Coronary artery (tissue), 2 donors: Measurements from ENCODE around the gene SMIM35.

Experiments used
- DNase-seq: peaks from one replicate; pipeline ENCODE4 v3.0.0-alpha.2; 2017; ENCODE audit warnings: low spot score
- H3K27ac ChIP-seq, 2 donors: fragments of 200-600 bp; sonication (generic); one replicate each; pipeline ENCODE4 v1.5.1; 2016 to 2019
- H3K4me3 ChIP-seq: fragments of 200-600 bp; sonication (generic); 2 replicates; pipeline ENCODE4 v1.5.1; 2016; ENCODE audit warnings: mild to moderate bottlenecking, moderate library complexity
- CTCF ChIP-seq: fragments of 200-600 bp; sonication (generic); IDR thresholded peaks from one replicate; pipeline ENCODE4 v1.5.1; 2019; ENCODE audit warnings: antibody characterized with exemption

SMIM35 gene

GRCh38 chr11:118117790-118118601 is 31.2 kb upstream of the SMIM35 start:
- Histone ChIP-seq H3K27ac (no peak overlapping the region), H3K4me3 (no peak overlapping the region)
- TF ChIP-seq CTCF = no peak
- no peak for DNase-seq

GRCh38 chr11:118115048-118115447 is 28.3 kb upstream of the SMIM35 start:
- no peak for TF ChIP-seq CTCF
- Histone ChIP-seq H3K4me3 (no peak overlapping the region), H3K27ac (no peak overlapping the region)
- no peak for DNase-seq

GRCh38 chr11:118114266-118114665 is 27.5 kb upstream of the SMIM35 start:
- no peak for TF ChIP-seq CTCF
- H3K4me3 ChIP-seq = no peak overlapping the region
- DNase-seq = no peak
- no peak overlapping the region for H3K27ac ChIP-seq

GRCh38 chr11:118112711-118113430 is 26.1 kb upstream of the SMIM35 start:
- no peak overlapping the region for H3K27ac ChIP-seq
- TF ChIP-seq CTCF = no peak
- no peak for DNase-seq

GRCh38 chr11:118111744-118112035 is 24.9 kb upstream of the SMIM35 start:
- DNase-seq = no peak
- TF ChIP-seq CTCF = no peak
- Histone ChIP-seq H3K27ac (no peak overlapping the region), H3K4me3 (no peak overlapping the region)

More at GRCh38 chr11:118112711-118113430, 26.1 kb upstream of the SMIM35 start:
- no peak overlapping the region for H3K4me3 ChIP-seq

- no peak overlapping the region for H3K27ac ChIP-seq
- no peak for TF ChIP-seq CTCF
- H3K4me3 ChIP-seq = no peak overlapping the region
- DNase-seq = no peak
Observed at GRCh38 chr11:118111019-118111743, 24.4 kb upstream of the SMIM35 start.
